22Rv1 (cell line): Measurements from ENCODE around the gene NPEPL1.

ENCODE experiments used
- CTCF ChIP-seq: fragments of 450-650 bp; IDR thresholded peaks from 2 replicates; pipeline ENCODE4 v1.5.1; 2017; ENCODE audit warnings: mild to moderate bottlenecking
- ZFX ChIP-seq: fragments of 450-650 bp; IDR thresholded peaks from 2 replicates; pipeline ENCODE4 v1.6.1; 2017; ENCODE audit warnings: antibody characterized with exemption, borderline replicate concordance

- TF ChIP-seq CTCF: no peak
- TF ChIP-seq ZFX: no peak
Observed at GRCh38 chr20:58740356-58741308, 48.0 kb downstream of the NPEPL1 start.
